NCI-H2171 (cell line): ENCODE measurements around the gene OSBPL5.
"Not testable (repeated sequence)": the region's sequence is repeated elsewhere in the genome, so short reads cannot be mapped to it uniquely, and the experiment has no call there.

ENCODE experiments used
- DNase-seq: peaks from one replicate; lab custom pipeline; 2025; lab: John Stamatoyannopoulos, UW

Gene OSBPL5

DNA sequence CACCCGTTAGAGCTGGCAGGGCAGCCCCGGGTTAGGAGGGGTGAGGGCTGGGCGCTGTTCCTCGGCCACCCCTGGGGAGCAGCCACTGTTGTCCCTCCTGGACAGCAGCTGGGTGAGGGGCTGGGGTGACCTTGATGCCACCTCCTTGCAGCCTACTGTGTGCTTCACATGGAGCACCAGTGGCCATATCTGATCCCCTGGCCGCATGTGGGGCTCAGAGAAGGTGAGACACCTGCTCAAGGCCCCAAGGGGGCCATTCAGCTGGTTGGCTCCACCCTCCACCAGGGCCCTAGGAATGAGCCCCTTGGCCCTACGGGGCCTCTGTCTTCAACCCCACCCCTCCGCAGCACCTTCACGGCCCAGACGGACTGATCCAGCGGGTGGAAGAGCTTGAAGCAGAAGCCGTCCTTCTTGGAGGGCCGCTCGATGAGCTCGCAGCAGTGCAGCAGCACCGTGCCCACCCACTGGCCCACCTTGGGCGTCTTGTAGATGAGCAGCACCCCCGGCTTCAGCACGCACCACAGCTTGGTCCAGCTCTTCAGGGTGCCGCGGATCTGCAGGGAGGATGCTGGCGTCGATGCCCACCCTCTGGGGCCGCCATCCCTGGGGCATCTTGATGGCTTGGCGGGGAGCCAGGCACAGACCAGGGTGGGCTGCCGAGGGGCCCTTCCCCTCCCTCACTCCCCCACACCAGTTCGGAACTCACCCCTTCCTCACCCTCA lies 44.9 kb downstream of the OSBPL5 start:
- no peak for DNase-seq

DNA sequence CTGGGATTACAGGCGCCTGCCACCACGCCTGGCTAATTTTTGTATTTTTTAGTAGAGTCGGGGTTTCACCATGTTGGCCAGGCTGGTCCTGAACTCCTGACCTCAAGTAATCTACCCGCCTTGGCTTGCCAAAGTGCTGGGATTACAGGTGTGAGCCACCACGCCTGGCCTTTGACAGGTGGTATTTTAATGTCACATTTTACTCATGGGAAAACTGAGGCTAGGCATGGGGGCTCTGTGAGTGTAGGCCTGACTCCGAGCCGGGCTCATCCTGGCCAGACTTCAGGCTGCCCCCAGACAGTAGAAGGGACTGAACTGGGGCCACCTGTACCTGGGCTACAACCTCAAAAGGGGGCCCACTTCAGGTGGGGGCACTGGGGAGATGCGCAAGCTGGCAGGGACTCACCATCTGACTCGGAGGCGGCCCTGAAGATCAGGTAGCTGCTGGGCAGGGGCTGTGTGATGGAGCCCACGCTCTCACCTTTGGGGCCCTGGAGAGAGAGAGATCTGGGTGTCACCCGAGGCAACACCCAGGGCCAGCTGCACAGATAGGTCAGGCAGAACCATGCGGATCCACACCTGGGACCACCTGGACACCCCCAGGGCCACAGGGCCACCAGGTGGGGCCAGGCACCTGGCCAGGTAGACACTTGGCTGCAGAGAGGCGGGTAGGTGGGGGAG lies 45.8 kb downstream of the OSBPL5 start:
- DNase-seq: no peak

DNA sequence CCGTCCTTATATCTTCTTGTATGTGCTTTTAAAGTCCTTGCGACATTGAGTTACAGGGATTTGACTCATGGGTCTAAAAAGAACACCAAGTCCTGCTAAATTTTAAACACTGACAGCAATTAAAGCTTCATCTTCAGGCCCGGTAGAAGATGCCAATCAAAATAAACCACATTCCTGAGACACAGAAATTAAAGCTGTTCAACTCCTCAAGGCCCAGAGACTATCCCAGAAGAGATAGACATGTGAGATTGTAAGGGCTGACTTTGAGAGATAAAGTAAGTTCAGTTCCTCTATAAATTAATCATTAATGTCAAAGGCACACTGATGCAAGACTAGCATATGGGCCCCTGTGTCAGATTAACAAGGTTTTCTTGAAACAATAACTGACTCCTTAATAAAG lies 49.8 kb downstream of the OSBPL5 start:
- no peak for DNase-seq

DNA sequence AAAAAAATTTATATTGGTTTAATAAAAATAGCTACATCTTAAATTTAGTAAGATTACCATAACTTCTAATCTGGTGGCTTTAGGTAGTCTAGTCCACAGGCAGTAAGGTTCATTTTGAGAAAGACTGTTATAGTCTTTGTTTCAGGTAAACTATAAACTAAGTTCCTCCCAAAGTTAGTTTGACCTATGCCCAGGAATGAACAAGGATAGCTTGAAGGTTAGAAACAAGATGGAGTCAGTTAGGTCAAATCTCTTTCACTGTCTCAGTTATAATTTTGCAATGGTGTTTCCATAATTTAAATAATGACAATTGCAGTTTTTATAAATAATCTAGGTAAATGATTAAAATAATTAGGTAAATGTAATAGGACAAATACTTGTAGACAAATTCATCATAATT lies 51.4 kb downstream of the OSBPL5 start:
- not testable (repeated sequence) for DNase-seq

DNA sequence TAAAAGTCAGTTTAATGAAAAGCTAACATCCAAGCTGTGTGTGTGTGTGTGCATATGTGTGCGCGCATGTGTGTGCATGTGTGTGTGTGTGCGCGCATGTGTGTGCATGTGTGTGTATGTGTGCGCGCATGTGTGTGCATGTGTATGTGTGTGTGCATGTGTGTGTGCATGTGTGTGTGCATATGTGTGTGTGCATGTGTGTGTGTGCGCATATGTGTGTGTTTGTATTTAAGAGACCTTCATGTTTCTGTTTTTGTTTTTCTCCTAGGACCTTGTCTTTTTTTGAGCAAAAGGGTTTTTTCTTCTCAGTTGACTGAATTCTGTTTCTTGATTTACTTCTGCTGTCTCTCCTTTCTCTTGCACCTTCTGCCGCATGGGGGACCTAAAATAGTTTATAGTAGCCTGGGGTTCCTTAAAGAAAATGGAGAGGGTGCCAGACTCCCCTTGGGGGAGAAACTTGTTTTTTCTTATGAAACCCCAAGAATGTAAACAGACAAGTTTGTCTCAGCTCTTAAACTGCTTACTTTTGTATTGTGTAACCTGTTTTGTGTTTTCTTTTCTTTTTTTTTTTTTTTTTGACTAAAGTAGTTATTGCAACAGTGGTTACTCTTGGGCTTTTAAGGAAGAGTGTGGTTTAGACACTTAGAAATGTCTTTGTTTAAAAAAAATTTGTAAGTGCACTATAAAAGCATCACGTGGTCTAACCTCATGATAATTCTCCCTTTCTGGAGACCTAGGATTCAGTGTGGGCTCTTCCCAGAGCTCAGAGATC lies 53.0 kb downstream of the OSBPL5 start:
- DNase-seq: no peak

DNA sequence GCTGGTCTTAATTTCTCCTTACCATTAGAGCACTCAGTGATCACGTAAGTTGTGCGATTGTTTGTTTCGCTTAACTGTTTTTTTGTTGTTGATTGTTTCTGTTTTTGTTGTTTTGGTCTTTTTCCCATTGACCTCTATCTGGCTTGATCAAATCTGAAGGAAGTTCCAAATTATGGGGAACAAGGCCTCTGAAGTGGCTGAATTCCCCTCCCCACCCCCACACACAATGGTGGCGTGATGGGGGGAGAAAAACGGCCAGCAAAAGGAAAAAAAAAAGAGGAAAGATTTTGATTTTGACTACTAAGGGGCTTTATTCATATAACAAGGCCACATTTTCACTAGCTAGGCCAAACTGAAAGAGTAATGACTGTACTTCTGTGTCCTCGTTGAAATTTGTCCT lies 53.6 kb downstream of the OSBPL5 start:
- DNase-seq: no peak

DNA sequence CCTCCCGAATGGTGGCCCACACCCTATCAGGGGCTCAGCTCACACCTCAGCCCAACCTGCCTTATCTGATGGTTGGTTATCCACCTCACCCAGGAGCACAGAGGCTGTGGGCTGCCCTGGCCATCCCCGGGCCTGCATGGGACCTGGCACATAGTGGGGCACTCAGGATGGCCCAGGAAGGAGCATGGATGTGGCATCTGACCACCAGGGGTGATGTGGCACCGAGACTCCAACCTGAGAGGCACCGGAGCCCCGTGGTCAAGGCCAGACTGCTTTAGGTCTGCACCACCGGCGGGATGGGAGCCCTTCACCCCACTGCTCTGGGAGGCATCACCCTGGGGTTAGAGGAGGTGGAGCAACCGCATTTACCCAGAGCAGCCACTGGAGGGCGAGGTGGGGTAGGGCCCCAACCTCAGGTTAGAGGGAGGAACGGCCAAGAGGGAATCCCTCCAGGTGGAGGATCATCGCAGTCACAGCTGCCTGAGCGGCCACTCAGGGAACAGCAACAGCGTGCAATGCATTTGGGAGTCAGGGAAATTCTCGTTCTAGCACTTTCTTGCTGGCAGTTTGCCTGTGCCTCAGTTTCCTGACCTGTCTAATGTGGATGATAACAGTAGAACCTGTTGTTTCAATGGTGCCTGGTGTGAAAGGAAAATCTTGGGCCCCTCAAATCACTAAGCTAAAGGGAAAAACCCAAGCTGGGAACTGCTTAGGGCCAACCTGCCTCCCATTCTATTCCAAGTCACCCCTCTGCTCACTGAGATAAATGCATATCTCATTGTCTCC lies 55.0 kb downstream of the OSBPL5 start:
- no peak for DNase-seq

DNA sequence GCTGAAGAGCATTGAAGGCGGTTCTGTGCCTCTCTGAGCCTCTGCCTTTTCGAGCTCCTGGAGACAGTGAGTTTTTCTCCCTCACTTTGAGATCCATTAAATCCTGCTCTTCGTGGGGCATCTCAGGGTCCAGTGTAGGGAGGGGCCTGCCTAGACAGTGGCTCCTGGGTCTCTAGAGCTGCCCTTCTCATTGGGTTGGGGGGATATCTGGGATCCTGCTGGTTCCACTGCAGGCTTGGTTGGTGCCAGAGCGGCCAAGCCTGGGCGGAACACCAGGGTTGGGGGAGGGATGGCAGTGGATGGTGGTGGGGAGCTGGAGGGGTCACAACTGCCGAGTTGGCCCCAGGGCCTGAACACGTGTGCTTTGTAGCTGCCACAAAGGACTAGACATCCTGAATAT lies 55.7 kb downstream of the OSBPL5 start:
- no peak for DNase-seq

DNA sequence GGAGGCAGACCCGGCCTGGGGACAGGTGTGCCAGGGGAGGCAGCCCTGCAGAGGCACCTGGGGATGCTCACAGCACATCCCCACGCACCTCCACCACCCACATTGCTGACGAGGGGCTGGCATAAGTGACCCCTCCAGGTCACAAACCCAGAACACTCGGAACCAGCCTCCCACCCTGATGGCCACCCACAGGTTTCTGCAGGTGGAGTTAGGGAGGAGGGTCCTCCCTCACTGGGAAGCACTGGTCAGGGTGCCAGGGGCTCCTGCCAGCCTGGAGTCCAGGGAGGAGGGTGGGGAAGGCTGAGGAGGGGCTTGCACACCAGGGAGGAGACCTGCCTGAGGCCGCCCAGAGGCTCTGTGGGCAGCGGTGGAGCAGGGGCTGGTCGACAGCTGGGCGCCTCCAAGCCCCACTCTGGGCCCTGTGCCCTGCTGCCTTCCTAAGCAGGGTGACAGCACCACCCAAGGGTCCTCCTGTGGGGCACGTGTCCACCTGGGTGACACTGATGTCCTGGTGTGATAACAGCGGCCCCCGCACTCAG lies 56.9 kb downstream of the OSBPL5 start:
- DNase-seq: no peak

DNA sequence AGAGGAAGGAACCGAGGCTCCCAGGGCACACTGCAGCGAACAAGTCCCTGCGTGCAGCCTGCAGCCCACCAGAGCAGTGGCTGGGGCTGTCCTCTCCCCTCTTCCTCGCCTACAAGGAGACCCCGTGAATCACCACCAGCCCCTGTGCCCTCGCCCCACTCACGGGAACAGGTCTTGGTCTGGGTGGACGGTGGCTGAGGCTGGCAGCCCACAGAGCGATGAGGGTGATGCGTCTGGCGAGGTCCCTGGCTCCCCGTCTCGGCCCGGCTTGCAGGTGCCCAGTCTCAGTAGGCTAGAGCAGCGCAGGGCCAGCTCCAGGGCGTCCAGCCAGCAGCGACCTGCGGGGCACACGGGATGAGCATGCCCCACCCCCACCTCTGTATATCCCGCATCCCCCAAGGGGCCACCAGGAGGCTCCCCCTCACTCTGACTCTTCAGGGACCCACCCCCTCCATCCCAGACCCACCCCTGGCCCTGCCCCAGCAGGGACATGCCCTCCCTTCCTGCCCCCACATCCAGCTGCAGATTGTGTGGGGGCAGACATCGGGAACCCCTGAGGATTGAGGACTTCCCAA lies 57.4 kb downstream of the OSBPL5 start:
- no peak for DNase-seq

DNA sequence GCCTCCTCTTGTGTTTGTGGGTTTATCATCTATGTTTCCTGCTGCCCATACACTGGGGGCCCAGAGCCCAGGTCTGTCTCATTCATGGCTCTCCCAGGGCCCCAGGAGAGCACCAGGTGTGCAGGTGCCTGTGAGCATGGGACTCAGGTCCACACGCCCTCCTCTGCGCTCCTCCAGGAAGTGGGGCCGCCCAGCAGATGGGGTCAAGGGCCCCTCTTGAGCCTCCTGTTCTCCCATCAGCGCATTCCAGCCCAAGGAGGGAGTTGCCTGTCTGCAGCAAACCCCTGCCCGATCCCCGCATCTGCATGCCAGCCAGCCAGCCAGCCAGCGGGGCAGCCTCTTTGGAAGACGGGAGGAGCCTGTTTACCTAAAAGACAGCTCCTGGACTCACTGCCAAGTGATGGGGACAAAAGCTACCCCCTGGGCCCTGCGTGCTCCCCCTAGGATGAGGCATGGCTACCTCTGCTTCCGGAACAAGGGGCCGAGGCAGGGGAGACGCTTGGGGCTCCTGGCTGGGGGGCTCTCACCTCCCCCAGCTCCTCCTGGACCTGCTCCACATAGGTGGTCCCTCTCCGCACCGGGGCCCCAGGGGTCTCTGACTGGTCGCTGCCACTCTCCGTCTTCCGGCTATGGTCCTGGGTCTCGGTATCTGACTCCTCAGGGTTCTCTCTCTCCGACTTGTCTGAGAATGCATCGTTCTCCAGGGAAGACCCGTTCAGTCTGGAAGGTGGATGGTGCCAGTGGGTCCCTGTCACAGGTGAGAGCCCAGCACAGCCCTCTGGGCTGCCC lies 58.2 kb downstream of the OSBPL5 start:
- DNase-seq: no peak

DNA sequence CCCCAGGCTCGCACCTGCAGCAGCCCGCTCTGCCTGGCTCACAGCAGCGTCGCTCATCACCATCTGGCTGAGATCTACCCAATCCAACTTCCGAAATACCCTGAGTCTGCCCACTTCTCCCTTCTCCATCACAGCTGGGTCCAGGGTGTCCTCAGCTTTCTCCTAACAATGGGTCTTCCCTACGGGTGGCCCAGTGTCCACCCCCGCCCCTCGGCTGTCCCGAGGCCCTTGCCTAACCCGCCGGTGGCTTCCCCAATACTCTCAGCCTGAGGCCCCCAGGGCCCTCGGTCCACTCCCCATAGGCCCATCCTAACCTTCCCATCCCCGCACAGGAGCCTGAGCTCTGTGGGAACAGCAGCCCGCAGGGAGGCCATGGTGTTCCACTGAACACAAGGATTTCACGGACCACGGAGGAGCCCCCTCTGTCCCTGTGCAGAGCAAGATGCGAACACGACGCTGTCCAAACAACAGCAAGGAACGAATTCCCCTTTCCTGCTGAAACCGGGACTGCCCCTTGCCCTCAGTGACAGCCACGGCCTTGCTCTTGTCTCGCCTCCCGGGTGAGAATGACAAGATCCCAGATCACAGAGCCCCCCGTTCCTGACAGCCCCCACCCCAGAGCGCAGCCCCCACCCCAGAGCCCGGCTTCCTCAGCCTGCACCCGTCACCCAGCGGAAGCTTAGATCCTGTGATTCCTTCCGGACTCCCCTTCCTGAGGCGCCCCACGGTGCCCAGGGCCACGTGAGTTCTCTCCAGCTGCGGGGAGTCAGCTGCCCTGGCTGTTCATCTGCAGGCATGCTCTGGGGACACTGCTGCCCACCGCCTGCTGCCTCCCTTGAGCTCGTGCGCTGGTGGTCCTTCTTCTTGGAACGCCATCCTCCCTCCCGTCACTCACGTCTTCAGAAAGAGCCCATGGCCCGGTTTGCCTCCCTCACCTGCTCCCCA lies 59.0 kb downstream of the OSBPL5 start:
- no peak for DNase-seq

DNA sequence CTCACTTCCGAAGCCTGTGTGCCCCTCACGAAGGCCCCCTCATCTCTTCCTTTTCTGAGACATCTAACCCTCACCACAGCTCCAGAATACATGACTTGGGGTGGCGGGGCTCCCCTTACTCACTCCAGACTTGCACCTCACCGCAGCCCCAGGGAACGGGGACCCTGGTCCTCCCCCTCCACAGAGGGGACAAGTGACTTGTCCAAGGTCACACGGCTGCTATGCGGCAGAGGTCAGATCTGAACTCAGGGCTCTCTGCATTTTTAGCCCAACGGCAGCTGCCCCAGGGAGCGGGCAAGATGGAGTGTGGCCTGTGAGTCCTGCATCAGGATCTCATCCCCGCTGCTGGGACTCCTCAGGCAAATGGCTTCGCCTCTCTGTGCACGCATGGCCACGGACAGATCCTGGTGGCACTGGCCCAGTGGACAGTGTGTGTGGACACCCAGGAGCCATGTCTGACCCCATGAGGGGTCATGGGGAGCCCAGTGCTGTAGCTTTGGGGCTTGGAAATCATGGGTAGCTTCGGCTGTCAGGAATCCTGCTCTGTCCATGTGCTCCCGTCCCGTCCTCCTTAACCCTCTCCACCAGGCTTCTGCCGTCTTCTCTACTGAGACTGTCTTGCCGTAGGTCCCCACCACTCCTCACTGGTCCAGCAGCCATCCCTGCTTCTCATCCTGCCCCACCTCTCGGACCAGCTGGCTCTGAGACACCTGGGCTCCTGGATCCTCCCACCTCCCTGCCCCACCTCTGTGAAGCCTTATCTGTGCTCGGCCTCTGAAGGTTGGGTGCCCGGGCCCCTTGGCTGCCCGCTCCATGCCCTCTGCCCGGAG lies 59.9 kb downstream of the OSBPL5 start:
- no peak for DNase-seq

DNA sequence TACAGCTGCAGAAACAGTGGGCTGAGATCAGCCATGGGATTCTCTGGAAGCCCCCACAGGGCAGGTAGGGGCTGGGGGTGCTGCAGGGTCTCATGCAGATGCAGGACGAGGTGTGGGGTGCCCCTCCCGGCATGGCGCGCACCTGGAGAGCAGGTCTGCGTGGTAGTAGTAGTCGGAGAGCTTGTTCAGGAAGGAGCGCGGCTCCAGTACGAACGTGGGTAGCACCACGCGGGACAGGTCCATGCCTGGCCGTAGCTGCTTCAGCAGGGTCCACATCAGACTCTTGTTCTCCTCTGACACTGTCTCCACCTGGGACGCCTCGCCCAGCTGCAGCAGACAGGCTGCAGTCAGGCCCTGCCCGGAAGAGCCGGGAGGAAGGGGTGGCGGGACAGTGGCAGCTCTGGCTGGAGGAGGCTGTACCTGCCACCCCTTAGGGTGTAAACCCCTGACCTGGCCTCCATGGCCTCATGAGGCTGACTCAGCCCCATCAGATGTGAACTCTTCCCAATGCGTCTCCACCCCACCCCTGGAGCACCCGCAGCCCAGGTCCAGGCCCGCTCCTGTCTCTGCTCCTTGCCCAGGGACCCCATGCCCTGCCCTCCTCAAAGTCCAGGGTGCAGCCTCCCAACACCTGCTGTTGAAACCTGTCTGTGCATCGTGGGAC lies 60.9 kb downstream of the OSBPL5 start:
- no peak for DNase-seq

DNA sequence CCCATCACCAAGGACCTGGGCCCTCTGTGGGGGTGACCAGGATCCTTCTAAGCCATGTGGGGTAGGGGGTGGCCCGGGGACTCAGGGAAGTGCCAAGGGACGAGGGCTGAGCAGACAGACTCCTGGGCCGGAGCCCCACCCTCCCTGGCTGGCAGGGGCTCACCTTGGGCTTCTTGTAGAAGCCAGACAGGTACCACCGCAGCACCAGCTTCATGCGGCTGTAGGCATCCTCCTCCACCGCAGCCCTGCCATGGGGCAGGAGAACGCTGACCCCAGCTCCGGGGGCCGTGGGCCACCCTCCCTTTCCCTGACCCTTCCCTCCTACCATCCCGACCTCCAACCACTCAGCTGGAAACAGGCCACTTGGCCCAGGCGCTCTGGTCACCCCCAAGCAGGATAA lies 62.0 kb downstream of the OSBPL5 start:
- no peak for DNase-seq

DNA sequence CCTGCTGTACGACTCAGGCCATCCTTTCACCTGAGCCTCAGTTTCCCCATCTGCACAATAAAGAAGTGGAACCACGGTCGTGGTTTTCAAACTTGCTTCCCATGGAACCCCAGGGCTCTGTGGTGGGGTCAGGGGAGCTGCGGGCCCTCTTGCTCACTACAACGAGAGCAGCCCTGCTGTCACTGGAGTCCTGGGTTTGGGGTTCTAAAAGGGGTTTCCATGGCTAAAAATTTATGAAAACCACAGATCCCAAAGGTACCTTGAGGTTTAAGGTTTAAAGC lies 62.5 kb downstream of the OSBPL5 start:
- DNase-seq: no peak

DNA sequence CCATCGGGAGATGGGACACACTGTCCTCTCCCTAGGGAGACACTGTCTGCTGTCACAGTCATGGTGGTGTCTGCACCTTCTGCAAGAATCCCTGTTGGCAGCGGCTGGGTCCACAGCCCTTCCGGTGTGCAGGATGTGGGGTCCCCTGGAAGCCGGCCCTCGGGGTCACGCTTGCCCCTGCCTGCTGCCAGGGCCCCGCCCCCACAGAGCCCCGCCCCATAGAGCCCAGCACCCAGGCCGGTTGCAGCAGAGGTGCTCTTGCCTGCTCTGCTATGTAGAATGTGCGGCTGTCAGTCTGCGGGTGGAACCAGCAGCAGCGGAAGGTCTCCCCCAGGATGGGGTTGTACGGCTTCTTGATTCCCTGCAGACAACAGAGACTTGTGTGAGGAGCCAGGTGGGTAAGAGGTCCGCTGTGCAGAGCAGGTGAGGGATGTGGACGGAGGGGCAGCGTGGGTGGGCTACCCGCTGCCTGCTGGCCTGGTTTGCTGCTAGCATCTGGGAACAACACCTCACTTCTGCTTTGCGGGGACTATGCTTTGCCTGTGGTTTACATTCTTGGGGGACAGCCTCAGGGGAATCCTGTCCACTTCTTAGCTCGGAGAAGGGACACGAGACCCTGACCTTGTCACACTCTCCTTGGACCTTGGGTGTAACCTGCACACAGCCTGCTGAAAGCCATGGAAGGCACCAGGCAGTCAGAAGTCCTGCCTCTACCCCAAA lies 63.0 kb downstream of the OSBPL5 start:
- no peak for DNase-seq

DNA sequence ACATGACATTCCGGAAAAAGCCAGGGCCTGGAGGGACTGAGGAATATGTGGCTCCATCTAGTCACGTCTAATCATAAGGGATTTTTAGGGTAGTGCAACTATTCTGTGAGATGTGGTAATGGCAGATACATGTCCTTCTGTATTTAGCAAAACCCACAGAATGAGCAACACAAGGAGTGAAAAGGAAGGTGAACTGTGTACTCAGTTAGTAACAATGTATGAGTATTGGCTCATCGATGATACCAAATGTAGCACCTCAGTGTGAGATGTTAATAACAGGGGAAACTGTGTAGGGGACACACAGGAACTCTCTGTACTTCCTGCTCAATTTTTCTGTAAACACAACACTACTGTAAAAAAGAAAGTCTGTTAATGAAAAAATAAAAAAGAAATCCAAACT lies 65.9 kb downstream of the OSBPL5 start:
- no peak for DNase-seq
